ENCODE data around the gene NSMF. TPM values are rescaled to one million over a fixed set of nuclear protein-coding genes. Genes with fewer than 3 reads are reported as not detected.
A peak's percentile ranks its signal among the peaks of the same experiment; 100 is the strongest.

The NSMF gene
- total RNA-seq, 3 donors from 2014 or later (not counting 1 experiment from before 2014, with no cell fraction given): 78.1 to 111 (median 87.8) TPM

DNA sequence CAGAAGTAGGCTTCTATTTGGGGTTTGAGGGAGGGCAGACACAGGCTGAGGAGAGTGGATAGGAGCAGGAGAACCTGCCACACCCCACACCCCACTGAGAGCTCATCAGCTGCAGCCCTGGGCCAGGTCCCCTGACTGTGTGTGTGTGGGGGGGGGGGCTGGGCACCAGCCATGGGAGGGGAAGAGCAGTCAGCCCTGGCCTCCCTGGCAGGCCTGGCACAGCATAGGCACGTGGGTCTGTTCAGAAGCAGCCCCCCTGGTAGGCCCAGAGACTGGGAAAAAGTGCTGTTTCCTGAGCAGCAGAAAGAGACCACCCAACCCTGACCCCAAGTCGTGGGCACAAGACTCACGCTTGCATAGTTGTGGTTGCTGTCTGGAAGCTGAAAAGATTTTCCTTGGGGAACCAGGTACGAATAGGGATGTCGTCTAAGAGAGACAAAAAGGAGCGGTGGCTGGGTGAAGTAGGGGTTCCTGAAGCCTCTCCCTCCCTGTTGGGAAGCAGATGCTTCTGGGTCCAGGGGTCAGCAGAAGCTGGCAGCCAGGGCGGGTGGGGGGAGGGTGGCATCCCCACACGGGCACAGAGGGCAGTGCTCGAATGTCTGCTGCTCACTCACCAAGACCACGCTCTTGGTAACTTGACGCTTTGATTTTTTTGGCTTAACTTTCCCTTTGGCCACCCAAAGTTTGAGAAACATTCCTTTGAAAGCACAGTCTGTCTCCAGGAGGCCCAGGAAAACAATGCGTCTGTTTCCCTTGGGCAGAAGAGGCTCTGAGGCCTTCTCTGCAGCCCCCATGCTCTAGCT is 2.9 kb downstream of the NSMF start:
- intact Hi-C loops (cut with micrococcal nuclease): no loop called here
- DNase-seq: no peak
- no peaks in the 10 kb centered on the region for H3K9me3 ChIP-seq (ENCODE audit: control insufficient read depth, insufficient read depth, low read length)
- no peaks in the 10 kb centered on the region for H3K36me3 Mint-ChIP-seq
- peak overlapping the region; percentile 63 for H3K4me3 Mint-ChIP-seq
- H3K27ac Mint-ChIP-seq: peak overlapping the region in 1 of 2 donors; percentile 63
- no peaks in the 10 kb centered on the region for H3K27me3 Mint-ChIP-seq (ENCODE audit: low read depth in 2 of 2)
- H3K4me1 Mint-ChIP-seq: peaks cover 6 to 56% of the 10 kb centered on the region in 2 donors
- peaks cover 2% of the 10 kb centered on the region for H3K36me3 ChIP-seq (ENCODE audit: control insufficient read depth, insufficient read depth, low read length)
- WGBS (ENCODE audit: insufficient coverage): 80% methylated on average over 12 of the region's 12 CpGs
- peaks cover 71% of the 10 kb centered on the region for H3K4me1 ChIP-seq (ENCODE audit: control insufficient read depth, insufficient read depth, low read length)
- H3K27ac ChIP-seq (ENCODE audit: low read length): no peak overlapping the region
- H3K27me3 ChIP-seq (ENCODE audit: control insufficient read depth, insufficient read depth, low read length): no peaks in the 10 kb centered on the region
- TF ChIP-seq, protein P1, sequence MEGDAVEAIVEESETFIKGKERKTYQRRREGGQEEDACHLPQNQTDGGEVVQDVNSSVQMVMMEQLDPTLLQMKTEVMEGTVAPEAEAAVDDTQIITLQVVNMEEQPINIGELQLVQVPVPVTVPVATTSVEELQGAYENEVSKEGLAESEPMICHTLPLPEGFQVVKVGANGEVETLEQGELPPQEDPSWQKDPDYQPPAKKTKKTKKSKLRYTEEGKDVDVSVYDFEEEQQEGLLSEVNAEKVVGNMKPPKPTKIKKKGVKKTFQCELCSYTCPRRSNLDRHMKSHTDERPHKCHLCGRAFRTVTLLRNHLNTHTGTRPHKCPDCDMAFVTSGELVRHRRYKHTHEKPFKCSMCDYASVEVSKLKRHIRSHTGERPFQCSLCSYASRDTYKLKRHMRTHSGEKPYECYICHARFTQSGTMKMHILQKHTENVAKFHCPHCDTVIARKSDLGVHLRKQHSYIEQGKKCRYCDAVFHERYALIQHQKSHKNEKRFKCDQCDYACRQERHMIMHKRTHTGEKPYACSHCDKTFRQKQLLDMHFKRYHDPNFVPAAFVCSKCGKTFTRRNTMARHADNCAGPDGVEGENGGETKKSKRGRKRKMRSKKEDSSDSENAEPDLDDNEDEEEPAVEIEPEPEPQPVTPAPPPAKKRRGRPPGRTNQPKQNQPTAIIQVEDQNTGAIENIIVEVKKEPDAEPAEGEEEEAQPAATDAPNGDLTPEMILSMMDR (IDR thresholded peaks at IDR 0.05): no peak
- no peak for ATAC-seq
- H3K4me3 ChIP-seq (ENCODE audit: low read length): no peak overlapping the region
- H3K9me3 Mint-ChIP-seq: no peaks in the 10 kb centered on the region

DNA sequence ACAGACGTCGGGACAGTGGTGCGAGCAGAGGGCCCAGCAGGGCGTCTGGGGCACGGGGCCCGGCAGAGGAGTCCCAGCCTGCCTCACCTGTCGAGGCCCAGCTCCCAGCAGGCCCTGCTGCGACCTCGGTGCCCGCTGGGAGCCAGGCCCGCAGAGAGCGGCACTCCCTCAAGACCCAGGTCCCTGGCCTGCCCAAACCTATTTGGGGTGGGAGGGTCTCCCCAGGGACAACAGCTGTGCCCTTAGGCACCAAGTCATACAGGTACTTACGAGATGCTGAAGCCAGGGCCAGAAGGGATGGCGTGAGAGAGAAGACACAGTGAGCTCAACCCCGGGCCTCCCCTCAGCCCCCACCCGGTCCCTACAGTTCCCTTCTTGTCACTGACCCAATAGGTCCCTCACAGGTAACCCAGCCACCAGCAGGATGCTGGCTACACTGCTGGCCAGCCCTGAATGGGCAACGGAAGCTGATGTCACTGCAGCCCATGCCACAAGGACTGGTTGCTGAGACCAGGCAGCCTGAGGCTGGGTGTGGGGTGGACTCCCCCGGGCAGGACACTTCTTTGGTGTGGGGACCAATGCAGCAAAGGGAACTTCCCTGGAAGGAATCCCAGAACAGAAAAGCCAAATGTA is 3.7 kb downstream of the NSMF start:
- ATAC-seq: no peak
- 96% methylated on average over 18 of the region's 18 CpGs for WGBS (ENCODE audit: insufficient coverage)
- TF ChIP-seq, protein P1 (IDR thresholded peaks at IDR 0.05): no peak
- H3K4me3 ChIP-seq (ENCODE audit: low read length): no peak overlapping the region
- Mint-ChIP-seq H3K36me3 (no peaks in the 10 kb centered on the region), H3K9me3 (no peaks in the 10 kb centered on the region), H3K27me3 (ENCODE audit: low read depth in 2 of 2) (no peaks in the 10 kb centered on the region), H3K4me1 (peaks cover 6 to 55% of the 10 kb centered on the region in 2 donors), H3K4me3 (peak overlapping the region; percentile 63), H3K27ac (peak overlapping the region in 1 of 2 donors; percentile 63)
- intact Hi-C loops (cut with micrococcal nuclease): no loop called here
- H3K4me1 ChIP-seq (ENCODE audit: control insufficient read depth, insufficient read depth, low read length): peaks cover 69% of the 10 kb centered on the region
- peak in 1 of 2 donors; percentile 15 for DNase-seq
- H3K27me3 ChIP-seq (ENCODE audit: control insufficient read depth, insufficient read depth, low read length): no peaks in the 10 kb centered on the region
- no peaks in the 10 kb centered on the region for H3K9me3 ChIP-seq (ENCODE audit: control insufficient read depth, insufficient read depth, low read length)
- H3K36me3 ChIP-seq (ENCODE audit: control insufficient read depth, insufficient read depth, low read length): peaks cover 2% of the 10 kb centered on the region
- H3K27ac ChIP-seq (ENCODE audit: low read length): no peak overlapping the region

DNA sequence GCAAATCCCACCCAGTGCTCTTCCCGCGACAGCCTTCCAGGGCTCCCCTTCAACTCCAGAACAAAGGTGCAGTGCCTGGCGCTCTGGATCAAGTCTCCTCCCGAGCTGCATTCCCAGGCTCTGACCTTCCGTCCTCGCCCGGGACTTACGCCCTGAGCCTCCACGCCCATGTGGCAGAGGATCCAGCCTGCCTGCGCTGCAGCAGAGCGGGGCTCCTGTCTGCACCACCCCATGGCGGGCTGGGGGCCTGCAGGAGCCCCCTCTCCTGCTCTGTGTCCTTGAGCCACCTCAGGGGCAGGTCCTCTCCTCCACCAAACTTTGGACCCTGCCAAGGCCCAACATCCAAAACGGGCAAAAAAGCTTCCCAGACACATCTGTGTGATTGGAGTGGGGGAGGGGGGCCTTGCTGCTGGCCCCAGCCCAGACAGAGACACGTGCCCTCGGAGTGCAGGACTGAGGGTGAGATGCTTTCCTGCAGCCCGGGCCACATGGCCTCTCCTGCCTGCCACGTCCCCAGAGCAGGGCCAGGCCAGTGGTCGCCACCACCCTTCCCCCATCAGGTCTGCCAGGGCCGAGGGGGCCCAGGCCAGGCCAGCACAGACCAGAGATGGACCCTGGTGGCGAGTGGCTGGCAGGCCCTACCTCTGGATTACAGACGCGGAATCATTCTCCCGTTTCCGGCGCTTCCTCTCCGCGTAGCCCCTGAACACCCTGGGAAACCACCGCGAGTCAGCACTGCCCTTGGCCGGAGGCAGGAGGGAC is 4.4 kb downstream of the NSMF start:
- TF ChIP-seq, protein P1 (IDR thresholded peaks at IDR 0.05): no peak
- WGBS (ENCODE audit: insufficient coverage): 83% methylated on average over 30 of the region's 30 CpGs
- peaks cover 6 to 57% of the 10 kb centered on the region in 2 donors for H3K4me1 Mint-ChIP-seq
- peak overlapping the region; percentile 60 for H3K4me3 Mint-ChIP-seq
- intact Hi-C loops (cut with micrococcal nuclease): no loop called here
- H3K27me3 ChIP-seq (ENCODE audit: control insufficient read depth, insufficient read depth, low read length): no peaks in the 10 kb centered on the region
- no peak for ATAC-seq
- H3K4me3 ChIP-seq (ENCODE audit: low read length): peak overlapping the region; percentile 27
- DNase-seq: no peak
- no peaks in the 10 kb centered on the region for H3K27me3 Mint-ChIP-seq (ENCODE audit: low read depth in 2 of 2)
- no peaks in the 10 kb centered on the region for H3K9me3 ChIP-seq (ENCODE audit: control insufficient read depth, insufficient read depth, low read length)
- peak overlapping the region in 1 of 2 donors; percentile 70 for H3K27ac Mint-ChIP-seq
- H3K36me3 ChIP-seq (ENCODE audit: control insufficient read depth, insufficient read depth, low read length): peaks cover 2% of the 10 kb centered on the region
- no peak overlapping the region for H3K27ac ChIP-seq (ENCODE audit: low read length)
- H3K36me3 Mint-ChIP-seq: no peaks in the 10 kb centered on the region
- H3K4me1 ChIP-seq (ENCODE audit: control insufficient read depth, insufficient read depth, low read length): peaks cover 69% of the 10 kb centered on the region
- no peaks in the 10 kb centered on the region for H3K9me3 Mint-ChIP-seq
